Neural cell (in vitro differentiated cells): ENCODE measurements around the gene MUC6. TPM values are rescaled to one million over a fixed set of nuclear protein-coding genes. Genes with fewer than 3 reads are reported as not detected.

ENCODE experiments used
- H2AFZ ChIP-seq: fragments of 200-600, 300-800 bp; sonication (generic), shearing (Covaris generic); 2 replicates; pipeline ENCODE4 v1.6.0; 2014; ENCODE audit warnings: low read depth, mild to moderate bottlenecking, antibody characterized with exemption, low read length, moderate library complexity
- H3F3A ChIP-seq: fragments of 200-600 bp; shearing (Covaris generic); 2 replicates; pipeline ENCODE4 v1.6.1; 2016; ENCODE audit warnings: mild to moderate bottlenecking, moderate library complexity, mixed read lengths, antibody characterized with exemption, low read length; ENCODE audit not compliant: insufficient read depth, poor library complexity, severe bottlenecking
- H3K27ac ChIP-seq: fragments of 200-600, 300-800 bp; sonication (generic), shearing (Covaris generic); 2 replicates; pipeline ENCODE4 v1.5.1; 2014; ENCODE audit warnings: mild to moderate bottlenecking, low read length, moderate library complexity
- H3K27me3 ChIP-seq: fragments of 300-800, 200-600 bp; sonication (generic), shearing (Covaris generic); 2 replicates; pipeline ENCODE4 v1.6.0; 2014; ENCODE audit warnings: mild to moderate bottlenecking, low read depth, low read length, moderate library complexity; ENCODE audit not compliant: insufficient read depth
- H3K36me3 ChIP-seq: fragments of 300-800, 200-600 bp; sonication (generic), shearing (Covaris generic); 2 replicates; pipeline ENCODE4 v1.5.1; 2014; ENCODE audit warnings: mild to moderate bottlenecking, antibody characterized with exemption, low read length, moderate library complexity; ENCODE audit not compliant: insufficient read depth
- H3K4me2 ChIP-seq: fragments of 300-800, 200-600 bp; sonication (generic), shearing (Covaris generic); 2 replicates; pipeline ENCODE4 v1.6.0; 2014; ENCODE audit warnings: mild to moderate bottlenecking, low read length
- H3K4me3 ChIP-seq: fragments of 300-800, 200-600 bp; sonication (generic), shearing (Covaris generic); 2 replicates; pipeline ENCODE4 v1.5.1; 2014; ENCODE audit warnings: mild to moderate bottlenecking, low read length, moderate library complexity
- H3K79me2 ChIP-seq: fragments of 200-600 bp; shearing (Covaris generic); replicated peaks from 2 replicates; pipeline ENCODE4 v1.6.0; 2014; ENCODE audit warnings: mild to moderate bottlenecking, low read length, moderate library complexity; ENCODE audit not compliant: insufficient read depth
- H3K9ac ChIP-seq: fragments of 300-800, 200-600 bp; sonication (generic), shearing (Covaris generic); 2 replicates; pipeline ENCODE4 v1.6.1; 2016; ENCODE audit warnings: mild to moderate bottlenecking, low read length, mixed read lengths
- H3K9me2 ChIP-seq: fragments of 200-600 bp; shearing (Covaris generic); 2 replicates; pipeline ENCODE4 v1.6.1; 2016; ENCODE audit warnings: mild to moderate bottlenecking, low read length, mixed read lengths; ENCODE audit not compliant: insufficient read depth
- H3K9me3 ChIP-seq: fragments of 200-600, 300-800 bp; sonication (generic), shearing (Covaris generic); 2 replicates; pipeline ENCODE4 v1.6.1; 2016; ENCODE audit warnings: mild to moderate bottlenecking, mixed run types, low read length, moderate library complexity, mixed read lengths
- H4K20me1 ChIP-seq: fragments of 200-600 bp; shearing (Covaris generic); 2 replicates; pipeline ENCODE4 v1.6.1; 2016; ENCODE audit warnings: mild to moderate bottlenecking, mixed run types; ENCODE audit not compliant: insufficient read depth
- CTCF ChIP-seq: fragments of 450-650 bp; IDR thresholded peaks from 2 replicates; pipeline ENCODE4 v1.5.1; 2014; ENCODE audit warnings: antibody characterized with exemption, mild to moderate bottlenecking, moderate library complexity; ENCODE audit not compliant: poor library complexity, severe bottlenecking
- EP300 ChIP-seq: fragments of 450-650 bp; conservative IDR thresholded peaks from 2 replicates; pipeline ENCODE4 v1.6.1; 2014; ENCODE audit warnings: antibody characterized with exemption, mild to moderate bottlenecking, moderate library complexity; ENCODE audit not compliant: poor library complexity, severe bottlenecking
- EZH2 ChIP-seq: fragments of 200-600, 300-800 bp; shearing (Covaris generic), sonication (generic); IDR thresholded peaks from 2 replicates; pipeline ENCODE4 v1.6.1; 2014; ENCODE audit warnings: antibody characterized with exemption, low read length, borderline replicate concordance, mild to moderate bottlenecking; ENCODE audit not compliant: insufficient read depth, poor library complexity, severe bottlenecking
- MXI1 ChIP-seq: fragments of 450-650 bp; conservative IDR thresholded peaks from 2 replicates; pipeline ENCODE4 v1.6.1; 2014; ENCODE audit warnings: antibody characterized with exemption, mild to moderate bottlenecking; ENCODE audit not compliant: poor library complexity, severe bottlenecking
- POLR2AphosphoS5 ChIP-seq: IDR thresholded peaks from 2 replicates; pipeline ENCODE4 v1.6.1; 2012
- RAD21 ChIP-seq: fragments of 450-650 bp; conservative IDR thresholded peaks from 2 replicates; pipeline ENCODE4 v1.6.1; 2014; ENCODE audit warnings: antibody characterized with exemption, mild to moderate bottlenecking, moderate library complexity
- REST ChIP-seq: IDR thresholded peaks from 2 replicates; pipeline ENCODE4 v1.6.1; 2012; ENCODE audit warnings: borderline replicate concordance
- SMC3 ChIP-seq: fragments of 450-650 bp; conservative IDR thresholded peaks from 2 replicates; pipeline ENCODE4 v1.6.1; 2014; ENCODE audit warnings: antibody characterized with exemption, mild to moderate bottlenecking, moderate library complexity; ENCODE audit not compliant: poor library complexity
- TAF1 ChIP-seq: IDR thresholded peaks from 2 replicates; pipeline ENCODE4 v1.6.1; 2012; ENCODE audit warnings: low read depth
- polyA plus RNA-seq: library from polyadenylated mRNA; depleted of rRNA; stranded (reverse); fragments of >200 nt; gene quantifications from 2 replicates; pipeline ENCODE4 v1.2.3, GENCODE V29; 2014

MUC6 gene
- polyA plus RNA-seq, 1 donor from 2014 or later, result not detected

- H3K27me3 ChIP-seq, result no peaks in the 10 kb centered on the region
- no peak overlapping the region for H2AFZ ChIP-seq
- H3K4me2 ChIP-seq, result no peak overlapping the region
- H4K20me1 ChIP-seq, result no peaks in the 10 kb centered on the region
- no peaks in the 10 kb centered on the region for H3K36me3 ChIP-seq
- no peak overlapping the region for H3K4me3 ChIP-seq
- H3K79me2 ChIP-seq, result no peaks in the 10 kb centered on the region
- no peaks in the 10 kb centered on the region for H3F3A ChIP-seq
- no peaks in the 10 kb centered on the region for H3K9me3 ChIP-seq
- no peak for TF ChIP-seq RAD21
- no peak for TF ChIP-seq POLR2AphosphoS5
- TF ChIP-seq MXI1, result no peak
- no peak for TF ChIP-seq CTCF
- no peak for TF ChIP-seq SMC3
- no peak for TF ChIP-seq REST
- no peak for TF ChIP-seq EZH2
- no peak for TF ChIP-seq EP300
- TF ChIP-seq TAF1, result no peak
- no peak overlapping the region for H3K27ac ChIP-seq
- no peak overlapping the region for H3K9ac ChIP-seq
- H3K9me2 ChIP-seq, result no peaks in the 10 kb centered on the region
Measured at GRCh38 chr11:1077417-1078119, 41.0 kb upstream of the MUC6 start.

- Histone ChIP-seq H3K79me2 (no peaks in the 10 kb centered on the region), H3K27me3 (no peaks in the 10 kb centered on the region), H3K9ac (no peak overlapping the region), H3K36me3 (no peaks in the 10 kb centered on the region), H3F3A (no peaks in the 10 kb centered on the region), H3K9me3 (no peaks in the 10 kb centered on the region), H3K9me2 (no peaks in the 10 kb centered on the region), H3K27ac (no peak overlapping the region), H4K20me1 (no peaks in the 10 kb centered on the region), H2AFZ (no peak overlapping the region), H3K4me2 (no peak overlapping the region), H3K4me3 (no peak overlapping the region)
- TF ChIP-seq EZH2 (no peak), SMC3 (no peak), MXI1 (no peak), RAD21 (no peak), EP300 (no peak), TAF1 (no peak), CTCF (no peak), REST (no peak), POLR2AphosphoS5 (no peak)
Measured at GRCh38 chr11:1077033-1077416, 40.5 kb upstream of the MUC6 start.
